GM20000 (cell line): ENCODE measurements around the gene BRPF3.
A peak's percentile ranks its signal among the peaks of the same experiment; 100 is the strongest.

Experiments
- DNase-seq: peaks from one replicate; pipeline ENCODE4 v3.0.0; 2012; ENCODE audit warnings: low spot score
- TF ChIP-seq, protein P1 (sequence below): IDR thresholded peaks from 2 replicates; pipeline ENCODE4 v1.5.1; 2012; ENCODE audit warnings: mild to moderate bottlenecking, control low read depth; ENCODE audit errors: extremely low read depth, missing control alignments

Gene BRPF3

DNA sequence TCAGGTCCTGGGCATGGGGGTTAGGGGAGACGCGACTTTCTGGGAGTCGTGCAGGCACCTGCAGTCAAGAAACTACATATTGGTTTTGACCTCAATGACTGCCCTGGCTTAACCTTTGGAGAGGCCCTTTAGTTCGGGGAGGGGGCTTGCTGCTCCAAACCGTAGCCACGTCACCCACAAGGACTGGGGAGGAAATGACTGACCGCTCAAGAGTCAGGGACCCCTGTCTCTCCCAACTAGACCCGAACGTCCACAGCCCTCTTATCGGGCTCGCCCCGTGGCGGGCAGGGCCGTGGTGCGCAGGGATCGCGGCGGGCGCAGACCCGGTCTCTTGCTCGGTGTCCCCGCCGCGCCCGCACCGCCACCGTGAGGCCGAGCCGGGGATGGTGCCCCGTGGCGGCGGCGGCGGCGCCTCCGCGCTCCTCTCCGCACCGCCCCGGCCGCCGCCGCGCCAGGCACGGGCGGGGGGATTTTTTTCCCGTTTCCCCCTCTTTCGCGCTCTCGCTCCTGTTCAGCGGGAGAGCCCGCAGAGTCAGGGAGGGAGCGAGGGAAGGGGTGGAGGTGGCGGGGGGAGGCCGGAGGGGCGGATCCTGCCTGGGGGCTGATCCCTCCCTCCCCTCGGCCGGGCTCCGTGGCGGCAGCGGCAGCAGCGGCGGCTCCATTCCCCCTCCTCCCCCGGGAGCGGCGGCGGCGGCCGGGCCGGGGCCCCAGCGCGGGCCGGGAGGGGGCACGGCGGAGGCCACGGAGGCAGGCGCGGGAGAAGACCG is at the start of gene BRPF3:
TSS of gene BRPF3 (plus strand) at position 632 of the 767 bp plus-strand sequence. CDS start 3,579 bp downstream, outside the sequence.
- TF ChIP-seq, protein P1, sequence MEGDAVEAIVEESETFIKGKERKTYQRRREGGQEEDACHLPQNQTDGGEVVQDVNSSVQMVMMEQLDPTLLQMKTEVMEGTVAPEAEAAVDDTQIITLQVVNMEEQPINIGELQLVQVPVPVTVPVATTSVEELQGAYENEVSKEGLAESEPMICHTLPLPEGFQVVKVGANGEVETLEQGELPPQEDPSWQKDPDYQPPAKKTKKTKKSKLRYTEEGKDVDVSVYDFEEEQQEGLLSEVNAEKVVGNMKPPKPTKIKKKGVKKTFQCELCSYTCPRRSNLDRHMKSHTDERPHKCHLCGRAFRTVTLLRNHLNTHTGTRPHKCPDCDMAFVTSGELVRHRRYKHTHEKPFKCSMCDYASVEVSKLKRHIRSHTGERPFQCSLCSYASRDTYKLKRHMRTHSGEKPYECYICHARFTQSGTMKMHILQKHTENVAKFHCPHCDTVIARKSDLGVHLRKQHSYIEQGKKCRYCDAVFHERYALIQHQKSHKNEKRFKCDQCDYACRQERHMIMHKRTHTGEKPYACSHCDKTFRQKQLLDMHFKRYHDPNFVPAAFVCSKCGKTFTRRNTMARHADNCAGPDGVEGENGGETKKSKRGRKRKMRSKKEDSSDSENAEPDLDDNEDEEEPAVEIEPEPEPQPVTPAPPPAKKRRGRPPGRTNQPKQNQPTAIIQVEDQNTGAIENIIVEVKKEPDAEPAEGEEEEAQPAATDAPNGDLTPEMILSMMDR: peak; percentile 78
- DNase-seq: peak; percentile 88

DNA sequence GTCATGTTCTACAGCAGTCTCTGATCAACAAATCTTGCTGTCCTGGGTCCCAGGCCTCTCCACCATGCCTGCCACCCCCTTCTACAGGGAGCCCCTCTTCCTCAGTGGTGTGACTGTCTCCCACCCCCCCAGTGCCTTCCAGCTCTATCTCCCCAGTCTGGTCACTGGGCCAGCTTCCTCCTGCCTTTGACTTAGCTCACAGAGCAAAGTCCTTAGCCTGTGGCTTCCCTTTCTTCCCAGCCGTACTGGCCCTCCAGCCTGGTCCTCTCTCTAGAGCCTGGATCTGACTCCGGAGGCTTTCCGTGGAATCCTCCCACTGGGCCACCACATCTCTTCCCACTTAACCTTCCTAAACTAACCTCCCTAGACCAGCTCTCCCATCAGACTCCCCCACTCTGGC is 49.2 kb upstream of the BRPF3 start:
- TF ChIP-seq, protein P1: no peak
- no peak for DNase-seq

DNA sequence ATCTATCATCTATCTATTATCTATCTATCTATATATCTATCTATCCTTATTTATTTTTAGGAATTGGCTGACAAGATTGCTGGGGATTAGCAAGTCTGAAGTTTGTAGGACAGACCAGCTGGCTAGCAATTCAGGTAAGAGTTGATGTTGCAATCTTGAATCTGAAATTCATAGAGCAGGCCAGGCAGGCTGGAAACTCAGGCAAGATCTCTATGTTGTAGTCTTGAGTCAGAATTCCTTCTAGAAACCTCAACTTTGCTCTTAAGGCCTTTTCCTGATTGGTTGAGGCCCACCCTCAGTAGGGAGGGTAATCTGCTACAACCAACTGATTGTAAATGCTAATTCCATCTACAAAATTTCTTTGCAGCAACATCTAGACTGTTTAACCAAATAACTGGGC is 47.1 kb upstream of the BRPF3 start:
- DNase-seq: no peak
- TF ChIP-seq, protein P1: no peak

DNA sequence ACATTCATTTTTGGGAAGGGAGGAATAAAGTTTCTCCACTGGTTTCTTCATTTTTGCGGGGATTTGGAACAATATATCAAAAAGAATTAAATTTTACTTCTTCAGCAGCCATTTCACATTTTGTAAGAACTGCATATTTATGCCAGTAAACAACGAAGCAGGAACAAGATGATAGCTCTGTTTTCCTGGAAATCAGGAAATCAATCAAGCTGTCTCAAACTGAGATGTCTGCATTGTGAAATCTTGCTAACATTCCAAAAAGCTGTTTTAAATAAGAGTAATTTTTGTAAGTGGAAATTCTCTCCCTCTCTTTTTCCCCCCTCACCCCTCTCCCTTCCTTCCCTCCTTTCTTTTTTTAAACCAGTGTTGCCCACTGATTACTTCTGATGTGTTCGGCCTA is 46.3 kb upstream of the BRPF3 start:
- no peak for DNase-seq
- TF ChIP-seq, protein P1: no peak

DNA sequence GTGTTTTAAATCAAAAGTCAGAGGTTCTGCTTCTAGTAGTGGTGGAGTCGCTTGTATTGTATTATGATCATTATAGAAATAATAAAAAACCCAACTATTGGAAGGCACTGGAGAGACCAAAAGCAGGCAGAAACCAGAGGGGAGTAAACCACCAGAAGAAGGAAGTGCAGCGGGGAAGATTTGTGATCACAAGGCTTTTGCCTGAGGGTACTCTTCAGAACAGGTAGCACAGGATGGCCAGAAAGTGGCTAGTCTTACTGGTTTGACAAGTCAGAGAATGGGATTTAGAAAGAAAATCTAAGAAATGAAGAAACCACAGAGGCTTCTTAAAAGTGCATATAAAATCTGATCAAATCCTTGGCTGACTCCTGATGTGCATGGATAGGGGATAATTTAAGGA is 42.3 kb upstream of the BRPF3 start:
- TF ChIP-seq, protein P1: no peak
- no peak for DNase-seq

DNA sequence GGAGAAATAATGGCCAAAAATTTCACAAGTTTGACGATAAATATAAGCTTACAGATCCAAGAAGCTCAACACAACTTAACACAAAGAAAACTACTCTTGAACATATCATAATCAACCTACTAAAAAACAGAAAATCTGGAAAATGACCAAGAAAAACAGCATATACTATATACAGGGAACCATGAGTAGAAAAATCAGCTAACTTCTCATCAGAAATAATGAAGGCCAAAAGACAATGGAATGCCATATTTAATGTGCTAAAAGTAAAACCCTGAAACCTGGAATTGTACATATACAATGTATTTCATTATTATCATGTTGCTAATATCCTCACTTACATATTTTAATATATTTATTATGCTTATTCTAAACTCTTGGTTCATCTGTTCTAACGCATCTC is 40.9 kb upstream of the BRPF3 start:
- no peak for DNase-seq
- TF ChIP-seq, protein P1: no peak

DNA sequence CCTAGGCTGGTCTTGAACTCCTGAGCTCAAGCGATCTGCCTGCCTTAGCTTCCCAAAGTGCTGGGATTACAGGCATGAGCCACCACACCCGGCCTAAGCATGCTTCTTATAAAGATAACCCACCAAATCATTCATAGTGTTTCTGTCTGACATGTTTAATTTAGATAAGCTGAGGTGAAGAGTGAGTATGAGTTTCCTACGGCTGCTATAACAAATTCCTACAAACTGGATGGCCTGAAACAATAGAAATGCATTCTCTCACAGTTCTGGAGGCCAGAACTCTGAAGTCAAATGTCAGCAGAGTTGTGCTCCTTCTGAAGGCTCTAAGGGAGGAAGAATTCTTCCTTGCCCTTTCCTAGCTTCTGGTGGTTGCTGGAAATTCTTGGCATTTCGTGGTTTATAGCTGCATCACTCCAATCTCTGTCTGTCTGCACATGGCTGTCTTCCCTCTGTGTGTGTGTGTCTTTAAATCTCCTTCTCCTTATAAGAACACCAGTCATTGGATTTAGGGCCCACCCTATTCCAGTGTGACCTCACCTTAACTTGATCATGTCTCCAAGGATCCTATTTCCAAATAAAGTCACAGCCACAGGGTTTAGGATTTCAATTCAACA is 36.3 kb upstream of the BRPF3 start:
- TF ChIP-seq, protein P1: no peak
- DNase-seq: no peak
